Tibial artery (tissue), 4 donors: Measurements from ENCODE around the gene ASAP2.

Experiments used
- DNase-seq, 2 donors: peaks; one replicate each; pipeline ENCODE4 v3.0.0-alpha.2; 2019
- H3K27ac ChIP-seq, 2 donors: fragments of 200-600 bp; sonication (generic) in 1 of 2; 1 replicate in 1 of 2; 2 replicates in 1 of 2; pipeline ENCODE4 v1.5.1; 2018 to 2019; ENCODE audit warnings: mild to moderate bottlenecking in 1 of 2
- H3K27me3 ChIP-seq, 2 donors: fragments of 200-600 bp; sonication (generic) in 1 of 2; one replicate each; pipeline versions ENCODE4 v1.5.1 to v1.6.0; 2016 to 2019
- H3K36me3 ChIP-seq, 3 donors: fragments of 200-600 bp; sonication (generic) in 2 of 3; one replicate each; pipeline ENCODE4 v1.5.1; 2016 to 2019; ENCODE audit warnings: mild to moderate bottlenecking in 2 of 3
- H3K4me1 ChIP-seq, 4 donors: fragments of 200-600 bp; sonication (generic) in 2 of 4; 1 replicate in 3 of 4; 2 replicates in 1 of 4; pipeline ENCODE4 v1.5.1; 2016 to 2019
- H3K4me3 ChIP-seq, 2 donors: fragments of 200-600 bp; sonication (generic) in 1 of 2; 1 replicate in 1 of 2; 2 replicates in 1 of 2; pipeline ENCODE4 v1.5.1; 2018 to 2019; ENCODE audit warnings: mild to moderate bottlenecking in 2 of 2
- H3K9me3 ChIP-seq, 3 donors: fragments of 200-600 bp; sonication (generic) in 1 of 3; one replicate each; pipeline ENCODE4 v1.5.1; 2016 to 2019
- intact Hi-C: fragments of 100-400 bp; cut with DNase I; formaldehyde crosslinking; loops from one replicate; pipeline ENCODE4 v1.15.0; 2023; ENCODE audit warnings: low total_unique reads
- TF ChIP-seq, protein P1 (sequence below), 2 experiments: fragments of 200-600 bp in 1 of 2; fragments of 450-650 bp in 1 of 2; IDR thresholded peaks; one replicate each; pipeline ENCODE4 v1.5.1; 2017 to 2019; ENCODE audit warnings: antibody characterized with exemption in 2 of 2, mild to moderate bottlenecking in 1 of 2, moderate library complexity in 1 of 2

Gene ASAP2

DNA sequence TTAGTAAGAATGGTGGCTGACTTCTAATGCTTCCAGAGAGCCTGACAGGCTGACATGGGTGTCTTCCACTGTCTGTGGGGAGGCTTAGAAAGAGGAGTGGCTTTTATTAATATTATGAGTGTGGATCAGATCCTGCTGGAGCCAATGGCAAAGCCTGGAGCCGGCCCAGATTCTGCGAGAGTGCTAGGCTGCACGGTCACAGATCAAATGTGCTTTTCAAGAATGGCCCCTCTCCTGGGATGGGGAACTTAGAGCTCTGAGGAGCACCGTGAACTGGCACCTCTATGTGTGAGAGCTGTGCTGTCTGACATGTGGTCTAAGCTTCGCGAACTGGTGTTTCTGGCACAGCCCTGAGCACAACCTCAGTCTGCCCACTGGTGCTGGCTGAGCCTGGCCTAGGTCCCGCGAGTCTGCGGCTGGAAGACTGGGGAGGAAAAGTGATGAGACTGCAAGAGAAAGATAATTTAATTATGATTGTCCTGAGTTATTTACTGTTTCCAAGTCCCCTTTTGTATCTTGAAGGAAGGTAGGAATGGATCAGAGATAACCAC lies 70.4 kb downstream of the ASAP2 start:
- no peak for DNase-seq
- TF ChIP-seq, protein P1, sequence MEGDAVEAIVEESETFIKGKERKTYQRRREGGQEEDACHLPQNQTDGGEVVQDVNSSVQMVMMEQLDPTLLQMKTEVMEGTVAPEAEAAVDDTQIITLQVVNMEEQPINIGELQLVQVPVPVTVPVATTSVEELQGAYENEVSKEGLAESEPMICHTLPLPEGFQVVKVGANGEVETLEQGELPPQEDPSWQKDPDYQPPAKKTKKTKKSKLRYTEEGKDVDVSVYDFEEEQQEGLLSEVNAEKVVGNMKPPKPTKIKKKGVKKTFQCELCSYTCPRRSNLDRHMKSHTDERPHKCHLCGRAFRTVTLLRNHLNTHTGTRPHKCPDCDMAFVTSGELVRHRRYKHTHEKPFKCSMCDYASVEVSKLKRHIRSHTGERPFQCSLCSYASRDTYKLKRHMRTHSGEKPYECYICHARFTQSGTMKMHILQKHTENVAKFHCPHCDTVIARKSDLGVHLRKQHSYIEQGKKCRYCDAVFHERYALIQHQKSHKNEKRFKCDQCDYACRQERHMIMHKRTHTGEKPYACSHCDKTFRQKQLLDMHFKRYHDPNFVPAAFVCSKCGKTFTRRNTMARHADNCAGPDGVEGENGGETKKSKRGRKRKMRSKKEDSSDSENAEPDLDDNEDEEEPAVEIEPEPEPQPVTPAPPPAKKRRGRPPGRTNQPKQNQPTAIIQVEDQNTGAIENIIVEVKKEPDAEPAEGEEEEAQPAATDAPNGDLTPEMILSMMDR (IDR thresholded peaks at IDR 0.05) = no peak
- H3K9me3 ChIP-seq = no peaks in the 10 kb centered on the region
- intact Hi-C loops = no loop called here
- H3K4me3 ChIP-seq = no peak overlapping the region
- peaks cover 0 to 49% (median 10%) of the 10 kb centered on the region in 4 donors for H3K4me1 ChIP-seq
- no peak overlapping the region for H3K27ac ChIP-seq
- H3K27me3 ChIP-seq = no peaks in the 10 kb centered on the region
- peaks cover 0 to 12% (median 8%) of the 10 kb centered on the region in 3 donors for H3K36me3 ChIP-seq

DNA sequence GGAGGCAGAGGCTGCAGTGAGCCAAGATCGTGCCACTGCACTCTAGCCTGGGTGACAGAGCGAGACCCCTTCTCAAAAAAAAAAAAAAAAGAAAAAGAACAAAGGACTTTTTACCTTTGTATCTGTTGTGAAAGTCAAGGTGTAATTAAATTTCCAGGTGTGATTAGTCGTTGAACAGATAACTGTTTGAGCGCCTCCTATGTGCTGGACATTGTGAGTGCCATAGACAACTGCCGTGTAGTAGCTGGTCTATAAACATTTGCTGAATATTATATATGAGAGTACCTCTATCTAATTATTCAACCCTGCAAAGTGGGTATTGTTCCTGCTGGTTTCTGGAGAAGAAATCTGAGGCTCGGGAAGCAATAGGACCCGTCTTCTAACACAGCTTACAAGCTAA lies 71.8 kb downstream of the ASAP2 start:
- no peaks in the 10 kb centered on the region for H3K9me3 ChIP-seq
- TF ChIP-seq, protein P1 (IDR thresholded peaks at IDR 0.05) = no peak
- peaks cover 0 to 64% (median 16%) of the 10 kb centered on the region in 4 donors for H3K4me1 ChIP-seq
- H3K27ac ChIP-seq = no peak overlapping the region
- intact Hi-C loops = no loop called here
- no peaks in the 10 kb centered on the region for H3K27me3 ChIP-seq
- H3K36me3 ChIP-seq = peaks cover 0 to 12% (median 8%) of the 10 kb centered on the region in 3 donors
- H3K4me3 ChIP-seq = no peak overlapping the region
- DNase-seq = no peak

DNA sequence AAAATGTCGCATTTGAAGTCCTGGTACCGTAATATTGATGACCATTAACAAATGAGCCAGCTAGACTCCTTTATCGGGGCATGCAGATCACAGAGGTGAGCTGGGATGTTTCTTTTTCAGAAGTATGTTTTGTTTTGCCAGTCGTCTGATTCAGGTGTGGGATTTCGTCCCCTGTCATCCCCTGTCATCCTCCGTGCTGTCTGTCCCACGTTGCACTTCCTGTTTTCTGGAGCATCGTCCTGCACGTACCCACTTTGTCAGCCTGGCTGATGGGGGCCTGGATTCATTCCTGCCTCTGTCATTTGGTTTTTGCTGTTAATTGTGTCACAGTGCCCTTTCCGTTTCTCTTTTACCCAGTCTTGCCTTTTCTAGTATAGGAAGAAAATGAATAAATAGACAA lies 72.8 kb downstream of the ASAP2 start:
- intact Hi-C loops = no loop called here
- H3K27ac ChIP-seq = no peak overlapping the region
- H3K27me3 ChIP-seq = no peaks in the 10 kb centered on the region
- peaks cover 0 to 12% (median 8%) of the 10 kb centered on the region in 3 donors for H3K36me3 ChIP-seq
- no peak for DNase-seq
- H3K4me1 ChIP-seq = peaks cover 0 to 59% (median 16%) of the 10 kb centered on the region in 4 donors
- no peaks in the 10 kb centered on the region for H3K9me3 ChIP-seq
- no peak overlapping the region for H3K4me3 ChIP-seq
- TF ChIP-seq, protein P1 (IDR thresholded peaks at IDR 0.05) = no peak

DNA sequence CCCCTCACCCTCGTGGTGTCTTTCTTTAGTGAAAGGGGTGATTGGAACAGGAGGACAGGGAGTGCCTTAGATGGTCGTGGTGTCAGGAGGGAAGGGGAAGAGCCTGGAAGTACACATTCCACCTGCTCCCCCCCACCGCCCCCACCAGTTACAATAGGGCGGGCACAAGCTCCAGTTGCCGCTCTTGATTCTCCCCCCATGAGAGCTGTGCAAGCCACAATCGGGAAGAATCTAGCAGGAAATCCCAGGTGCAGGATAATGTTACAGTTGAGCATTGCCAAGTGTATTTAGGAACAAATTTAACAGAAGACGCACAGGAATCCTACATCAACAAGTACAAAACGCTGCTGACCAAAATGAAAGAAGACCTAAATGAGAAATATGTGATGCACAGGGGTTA lies 73.6 kb downstream of the ASAP2 start:
- H3K4me1 ChIP-seq = peaks cover 0 to 59% (median 15%) of the 10 kb centered on the region in 4 donors
- no peak for DNase-seq
- H3K27ac ChIP-seq = no peak overlapping the region
- intact Hi-C loops = no loop called here
- TF ChIP-seq, protein P1 (IDR thresholded peaks at IDR 0.05) = no peak
- no peaks in the 10 kb centered on the region for H3K9me3 ChIP-seq
- H3K27me3 ChIP-seq = no peaks in the 10 kb centered on the region
- peaks cover 0 to 12% (median 8%) of the 10 kb centered on the region in 3 donors for H3K36me3 ChIP-seq
- H3K4me3 ChIP-seq = no peak overlapping the region

DNA sequence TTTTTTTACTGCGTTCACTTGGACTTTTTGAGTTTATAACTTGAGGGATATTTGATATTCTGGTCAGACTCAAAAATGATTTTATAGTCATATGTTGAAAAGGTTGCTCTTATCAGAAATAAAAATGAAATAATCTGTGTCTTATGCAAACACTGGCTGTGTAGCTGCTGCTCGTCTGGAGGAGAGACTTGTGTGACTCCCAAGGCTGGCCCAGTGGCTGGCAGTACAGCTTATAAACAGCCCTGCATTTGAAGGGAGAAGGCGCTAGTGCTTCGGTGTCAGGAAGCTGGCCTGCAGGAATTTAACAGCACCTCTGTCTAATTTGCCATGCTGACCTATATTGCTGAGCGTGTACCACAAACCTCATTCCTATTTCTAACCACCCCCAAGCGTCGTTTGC lies 74.5 kb downstream of the ASAP2 start:
- intact Hi-C loops = no loop called here
- peaks cover 0 to 59% (median 10%) of the 10 kb centered on the region in 4 donors for H3K4me1 ChIP-seq

More for the DNA sequence above, 74.5 kb downstream of the ASAP2 start:
- H3K36me3 ChIP-seq = peaks cover 0 to 12% (median 8%) of the 10 kb centered on the region in 3 donors
- H3K9me3 ChIP-seq = no peaks in the 10 kb centered on the region
- no peaks in the 10 kb centered on the region for H3K27me3 ChIP-seq
- no peak overlapping the region for H3K4me3 ChIP-seq
- TF ChIP-seq, protein P1 (IDR thresholded peaks at IDR 0.05) = no peak
- DNase-seq = no peak
- peak overlapping the region in 1 of 2 donors; percentile 47 for H3K27ac ChIP-seq
